Activated CD8-positive, alpha-beta memory T cell treated with anti-CD3 and anti-CD28 coated beads, Interleukin-2, amount 10 ng/mL, durations not matched to agents 7 days and 5 days (primary cell): Measurements from ENCODE around the gene TLN1. TPM values are rescaled to one million over a fixed set of nuclear protein-coding genes. Genes with fewer than 3 reads are reported as not detected.

ENCODE experiments used
- ATAC-seq: fragments of 150-1000 bp; cut with Tn5 transposase; one replicate; pipeline ENCODE4 v1.10.0; 2021; ENCODE audit warnings: moderate library complexity
- CTCF ChIA-PET: fragments of 350-600 bp; sonication (Branson Sonifier 250); formaldehyde crosslinking; loops from one replicate; lab custom pipeline; 2021; ENCODE audit warnings: antibody characterized with exemption; lab: Charles Lee
- DNase-seq: peaks from one replicate; pipeline ENCODE4 v3.0.0-alpha.2; 2020
- H3K27ac Mint-ChIP-seq: one replicate; pipeline ENCODE4 v1.8.0; 2021; ENCODE audit warnings: mild to moderate bottlenecking, mixed read lengths
- H3K27me3 Mint-ChIP-seq: one replicate; pipeline ENCODE4 v1.8.0; 2021; ENCODE audit warnings: mixed read lengths
- H3K36me3 Mint-ChIP-seq: one replicate; pipeline ENCODE4 v1.8.0; 2021; ENCODE audit warnings: mild to moderate bottlenecking, mixed read lengths
- H3K4me1 Mint-ChIP-seq: one replicate; pipeline ENCODE4 v1.8.0; 2021; ENCODE audit warnings: mixed read lengths
- H3K4me3 Mint-ChIP-seq: one replicate; pipeline ENCODE4 v1.8.0; 2021; ENCODE audit warnings: mild to moderate bottlenecking, moderate library complexity, mixed read lengths
- H3K9me3 Mint-ChIP-seq: one replicate; pipeline ENCODE4 v1.8.0; 2022; ENCODE audit warnings: low read depth, mixed read lengths
- total RNA-seq, 2 experiments: library from RNA; stranded (reverse); gene quantifications; one replicate each; pipeline ENCODE4 v1.2.3, GENCODE V29; 2021

The TLN1 gene
- total RNA-seq, 2 experiments from 2014 or later = 372 to 374 TPM

DNA sequence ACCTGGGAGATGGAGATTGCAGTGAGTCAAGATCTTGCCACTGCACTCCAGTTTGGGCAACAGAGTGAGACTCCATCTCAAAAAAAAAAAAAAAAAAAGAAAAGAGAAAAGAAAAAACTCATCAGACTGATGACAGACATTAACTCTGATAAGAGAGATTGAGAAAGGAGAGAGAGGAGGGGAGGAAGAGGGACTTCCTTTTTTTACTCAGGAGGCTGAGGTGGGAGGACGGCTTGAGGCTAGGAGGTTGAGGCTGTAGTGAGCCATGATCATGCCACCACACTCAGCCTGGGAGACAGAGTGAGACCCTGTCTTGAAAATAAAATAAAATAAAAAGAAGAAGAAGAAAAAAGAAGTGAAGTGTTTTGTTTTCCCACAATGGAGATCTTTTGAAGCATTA is 31.8 kb upstream of the TLN1 start:
- Mint-ChIP-seq H3K4me1 (peaks cover 11% of the 10 kb centered on the region), H3K27me3 (no peaks in the 10 kb centered on the region), H3K9me3 (no peaks in the 10 kb centered on the region), H3K36me3 (peaks cover 2% of the 10 kb centered on the region), H3K27ac (no peak overlapping the region), H3K4me3 (no peak overlapping the region)
- ATAC-seq (no peak), DNase-seq (no peak)
- CTCF ChIA-PET = no interaction called here

DNA sequence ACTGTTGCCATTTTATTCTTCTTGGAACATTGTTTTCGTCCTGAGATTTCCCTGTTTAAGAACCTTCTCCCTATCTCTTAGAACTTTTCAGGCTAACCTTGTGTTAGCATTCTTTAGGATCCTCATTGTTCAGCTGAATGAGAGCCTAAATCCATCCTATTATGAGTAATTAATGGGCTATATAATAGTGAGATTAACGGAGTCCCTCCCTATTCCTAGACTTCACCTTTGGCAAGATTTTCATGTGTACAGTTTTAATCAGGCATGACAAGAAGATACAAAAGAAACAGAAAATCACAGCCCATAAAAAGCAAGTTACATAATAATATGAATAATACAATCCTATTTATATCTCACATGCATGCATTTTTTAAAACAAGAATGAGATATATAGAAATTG is 31.2 kb upstream of the TLN1 start:
- no peaks in the 10 kb centered on the region for H3K9me3 Mint-ChIP-seq
- ATAC-seq (no peak), DNase-seq (no peak)
- peaks cover 16% of the 10 kb centered on the region for H3K4me1 Mint-ChIP-seq
- CTCF ChIA-PET = no interaction called here
- H3K36me3 Mint-ChIP-seq = peaks cover 5% of the 10 kb centered on the region
- H3K27me3 Mint-ChIP-seq = no peaks in the 10 kb centered on the region
- no peak overlapping the region for H3K4me3 Mint-ChIP-seq
- no peak overlapping the region for H3K27ac Mint-ChIP-seq

DNA sequence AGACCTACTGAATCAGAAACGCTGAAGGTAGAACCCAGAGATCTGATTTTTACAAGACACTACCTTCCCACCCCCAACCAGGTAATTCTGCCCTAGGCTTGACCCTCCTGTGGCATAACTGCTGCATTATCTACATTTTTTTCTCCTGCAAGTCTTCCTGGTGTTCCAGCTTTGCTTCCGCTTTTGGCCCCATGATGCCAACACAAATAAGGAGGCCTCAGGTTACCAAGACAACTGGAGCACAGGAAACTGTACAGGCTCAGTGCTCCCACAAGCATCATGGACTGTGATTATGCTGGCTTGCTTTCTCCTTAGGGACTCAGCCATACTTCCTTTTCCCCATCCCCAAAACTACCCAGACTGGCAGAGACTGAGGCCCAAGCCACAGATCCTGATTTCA is 28.7 kb upstream of the TLN1 start:
- Mint-ChIP-seq H3K27ac (no peak overlapping the region), H3K4me1 (peaks cover 33% of the 10 kb centered on the region), H3K4me3 (no peak overlapping the region), H3K9me3 (no peaks in the 10 kb centered on the region), H3K36me3 (peaks cover 6% of the 10 kb centered on the region), H3K27me3 (no peaks in the 10 kb centered on the region)
- CTCF ChIA-PET = interaction anchor here (1.1 to 1.6 kb wide), 4 partner anchors 25 to 102 kb away, joined by 3 to 7 read pairs (median 4); partner anchors contain the start of gene SPAG8
- DNase-seq = no peak
- ATAC-seq = no peak

DNA sequence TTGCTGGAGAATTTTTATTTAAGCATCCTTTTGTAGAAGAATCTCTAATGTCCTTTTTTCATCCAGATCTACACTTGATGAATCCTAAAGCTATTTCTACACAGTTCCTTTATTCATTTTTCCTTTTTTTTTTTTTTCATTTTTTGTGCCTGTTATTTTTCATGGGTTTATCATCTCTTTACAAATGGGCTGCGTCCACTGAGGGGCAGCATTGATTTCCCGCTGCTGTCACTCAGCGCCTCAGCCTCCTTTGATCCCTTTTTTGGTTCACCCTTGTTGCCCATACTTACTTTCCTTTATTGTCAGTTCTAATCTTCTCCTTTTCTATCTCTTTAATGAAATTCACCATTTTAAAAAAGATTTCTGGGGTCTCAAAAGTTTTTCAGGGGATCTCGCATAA is 27.8 kb upstream of the TLN1 start:
- H3K36me3 Mint-ChIP-seq = peaks cover 6% of the 10 kb centered on the region
- no peak overlapping the region for H3K4me3 Mint-ChIP-seq
- DNase-seq (no peak), ATAC-seq (no peak)
- CTCF ChIA-PET = interaction anchor here (1.3 to 1.9 kb wide), 3 partner anchors 10 to 101 kb away, joined by 3 to 7 read pairs (median 3); partner anchors contain the start of genes GBA2 and RGP1
- H3K4me1 Mint-ChIP-seq = peaks cover 33% of the 10 kb centered on the region
- no peaks in the 10 kb centered on the region for H3K9me3 Mint-ChIP-seq
- no peak overlapping the region for H3K27ac Mint-ChIP-seq
- H3K27me3 Mint-ChIP-seq = no peaks in the 10 kb centered on the region

DNA sequence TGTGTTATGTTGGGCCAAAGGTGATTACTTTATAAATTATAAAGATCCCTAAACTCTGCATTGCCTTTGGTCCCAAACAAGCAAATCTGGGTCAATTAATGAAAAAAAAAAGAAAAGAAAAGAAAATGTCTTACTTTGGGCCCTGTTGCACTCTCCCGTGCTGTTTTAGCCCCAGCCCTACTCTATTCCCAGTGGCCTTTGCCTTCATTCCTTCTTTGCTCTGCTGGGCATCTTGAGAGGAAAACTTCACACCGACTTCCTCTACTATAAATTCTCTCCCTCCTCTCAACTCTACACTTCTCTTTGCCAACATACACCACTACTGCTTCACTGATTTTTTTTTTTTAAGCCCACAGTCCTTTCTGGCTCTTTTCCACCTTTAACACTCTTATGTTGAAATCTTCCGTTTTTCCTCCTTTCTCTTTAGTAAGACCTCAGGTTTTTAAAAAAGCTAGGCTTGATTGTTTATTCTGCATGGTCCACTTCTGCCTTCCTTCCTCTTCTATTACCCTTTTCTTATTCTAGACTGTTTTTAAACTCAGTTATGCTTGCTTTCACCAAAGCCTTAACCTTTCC is 26.6 kb upstream of the TLN1 start:
- peaks cover 33% of the 10 kb centered on the region for H3K4me1 Mint-ChIP-seq
- no peaks in the 10 kb centered on the region for H3K27me3 Mint-ChIP-seq
- no peak for DNase-seq
- ATAC-seq = no peak
- CTCF ChIA-PET = interaction anchor here (0.9 to 3.8 kb wide), 7 partner anchors 9 to 62 kb away, joined by 3 to 18 read pairs (median 5); partner anchors contain the start of genes GBA2 and RGP1
- peak overlapping the region; percentile 18 for H3K4me3 Mint-ChIP-seq
- H3K36me3 Mint-ChIP-seq = peaks cover 7% of the 10 kb centered on the region
- no peaks in the 10 kb centered on the region for H3K9me3 Mint-ChIP-seq
- H3K27ac Mint-ChIP-seq = peak overlapping the region; percentile 8

DNA sequence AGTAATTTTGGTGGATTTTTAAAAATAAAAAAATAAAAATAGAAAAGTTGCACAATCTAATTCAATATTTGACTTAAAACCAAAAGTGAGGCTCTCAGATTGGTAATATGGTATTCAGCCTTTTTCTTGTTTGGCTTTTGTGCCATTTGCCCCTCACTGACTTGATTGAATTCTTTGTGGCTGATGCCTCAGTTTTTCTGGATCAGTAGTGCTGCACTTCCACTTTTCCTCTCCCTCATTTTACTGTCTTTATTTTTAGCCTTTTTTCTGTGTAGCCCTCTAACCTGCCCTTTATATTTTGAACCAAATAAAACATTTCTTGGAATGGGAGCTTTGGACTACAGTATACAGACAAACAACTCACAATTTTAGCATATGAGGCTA is 25.9 kb upstream of the TLN1 start:
- no peak for ATAC-seq
- Mint-ChIP-seq H3K4me3 (peak overlapping the region; percentile 96), H3K27me3 (no peaks in the 10 kb centered on the region), H3K27ac (peak overlapping the region; percentile 64), H3K4me1 (peaks cover 33% of the 10 kb centered on the region), H3K9me3 (no peaks in the 10 kb centered on the region), H3K36me3 (peaks cover 7% of the 10 kb centered on the region)
- DNase-seq = no peak
- CTCF ChIA-PET = interaction anchor here (0.6 to 3.8 kb wide), 7 partner anchors 9 to 62 kb away, joined by 3 to 18 read pairs (median 5); partner anchors contain the start of genes GBA2 and RGP1

DNA sequence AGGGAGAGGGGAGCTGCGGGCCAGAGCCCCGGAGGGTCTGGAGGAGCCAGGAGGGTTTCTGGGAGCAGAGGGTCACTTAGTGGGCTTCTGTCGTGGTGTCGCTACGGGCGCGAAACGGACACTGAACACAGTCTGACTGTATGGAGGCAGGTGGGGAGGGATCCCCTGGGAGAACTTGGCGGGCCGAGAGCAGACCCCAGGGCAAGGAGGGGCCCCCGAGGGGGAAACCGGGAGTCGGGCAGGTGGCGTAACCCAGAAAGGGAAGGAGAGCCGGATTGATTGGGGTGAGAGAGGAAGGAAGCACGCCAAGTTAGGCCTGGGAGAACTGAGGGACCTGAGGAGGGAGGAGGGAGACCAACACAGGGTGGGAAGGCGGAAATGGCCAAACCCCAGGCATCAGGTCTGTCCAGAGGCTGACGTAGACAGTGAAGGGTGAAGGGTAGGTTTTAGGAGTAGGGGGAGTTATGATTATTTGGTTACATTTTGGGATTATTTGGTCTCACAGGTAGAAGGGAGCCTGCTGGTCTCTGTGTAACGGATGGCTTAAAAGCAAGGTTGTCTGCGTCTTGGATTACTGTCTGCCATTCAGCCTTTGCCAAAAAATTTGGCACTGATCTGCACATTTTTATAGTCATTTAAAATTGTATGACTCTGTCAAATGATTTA is 25.4 kb upstream of the TLN1 start:
- Mint-ChIP-seq H3K36me3 (peaks cover 9% of the 10 kb centered on the region), H3K9me3 (no peaks in the 10 kb centered on the region), H3K4me3 (peak overlapping the region; percentile 96), H3K27me3 (no peaks in the 10 kb centered on the region), H3K4me1 (peaks cover 33% of the 10 kb centered on the region), H3K27ac (peak overlapping the region; percentile 92)
- CTCF ChIA-PET = interaction anchor here (0.6 to 3.8 kb wide), 22 partner anchors 10 to 137 kb away, joined by 3 to 37 read pairs (median 5); partner anchors contain the start of genes CCDC107, CREB3, GBA2 and RGP1
- ATAC-seq (peak; percentile 48), DNase-seq (peak; percentile 55)

DNA sequence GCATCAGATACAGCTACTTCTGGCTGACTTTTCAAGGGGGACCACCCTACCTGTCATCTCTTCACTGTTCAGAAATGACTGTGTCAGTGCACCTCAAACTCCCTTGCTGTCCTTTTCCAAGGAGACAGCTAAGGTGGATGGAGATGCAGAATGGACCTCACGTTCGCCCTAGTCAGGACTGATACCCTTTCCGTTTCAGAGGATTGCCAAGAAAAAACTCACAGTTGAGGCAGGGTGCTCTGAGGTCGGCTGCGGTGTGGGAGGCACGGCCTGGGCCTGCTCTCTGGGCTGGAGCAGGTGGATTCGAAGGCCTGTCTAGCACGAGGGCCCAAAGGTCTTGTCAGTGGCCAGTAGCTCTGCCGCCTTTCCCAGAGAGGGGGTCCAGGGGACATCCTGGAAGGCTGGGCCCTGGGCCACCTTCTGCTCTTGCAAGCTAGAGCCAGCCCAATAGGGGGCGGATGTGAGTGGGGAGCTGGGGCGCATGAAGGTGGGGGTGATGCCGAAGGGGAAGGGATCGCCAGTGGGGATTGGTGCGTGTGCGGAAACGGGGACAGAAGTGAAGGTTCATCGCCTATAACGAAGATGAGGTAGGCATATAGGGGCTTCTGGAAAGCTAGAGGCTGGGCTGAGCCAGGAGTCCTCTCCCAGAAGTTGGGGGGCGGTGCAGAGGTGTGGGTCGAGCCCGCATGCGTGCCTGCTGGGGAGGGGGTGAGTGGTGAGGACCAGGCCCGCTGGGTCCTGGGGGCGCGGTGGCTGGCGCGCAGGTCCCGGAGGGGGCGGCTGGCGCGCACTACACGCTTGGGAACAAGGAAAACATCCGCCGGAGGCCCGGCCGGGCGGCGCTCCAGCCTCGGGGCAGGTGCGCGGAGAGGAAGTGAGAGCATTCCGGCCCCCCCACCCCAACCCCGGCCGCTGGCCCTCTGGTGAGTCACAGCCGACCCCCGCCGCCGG is 24.6 kb upstream of the TLN1 start:
- Mint-ChIP-seq H3K9me3 (no peaks in the 10 kb centered on the region), H3K36me3 (peaks cover 12% of the 10 kb centered on the region), H3K4me3 (peak overlapping the region; percentile 96), H3K4me1 (peaks cover 33% of the 10 kb centered on the region), H3K27me3 (no peaks in the 10 kb centered on the region), H3K27ac (peak overlapping the region; percentile 92)
- DNase-seq = peak; percentile 90
- ATAC-seq = peak; percentile 87
- CTCF ChIA-PET = interaction anchor here (0.6 to 3.8 kb wide), 24 partner anchors 9 to 153 kb away, joined by 3 to 37 read pairs (median 4); partner anchors contain the start of genes ARHGEF39, CCDC107, CREB3 and GBA2

DNA sequence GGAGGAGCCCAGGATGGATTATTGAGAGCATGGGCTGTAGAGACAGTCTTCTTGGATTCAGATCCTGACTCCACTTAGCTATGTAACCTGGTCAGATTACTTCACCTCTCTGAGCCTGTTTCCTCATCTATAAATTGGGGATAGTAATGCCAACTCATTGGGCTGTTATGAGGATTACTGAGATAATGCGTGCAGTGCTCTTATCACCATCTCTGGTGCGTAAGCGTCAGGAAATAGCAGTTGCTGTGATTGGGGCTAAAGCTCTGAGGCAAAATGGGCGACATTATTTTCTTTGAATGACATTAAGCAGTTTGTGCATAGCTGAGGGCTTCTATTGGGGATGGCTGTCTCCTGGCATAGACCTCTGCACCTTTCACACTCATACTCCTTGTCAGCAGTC is 23.1 kb upstream of the TLN1 start:
- H3K4me3 Mint-ChIP-seq = no peak overlapping the region
- DNase-seq (no peak), ATAC-seq (no peak)
- CTCF ChIA-PET = interaction anchor here (1.0 to 3.5 kb wide), 4 partner anchors 12 to 57 kb away, joined by 3 to 37 read pairs (median 16); partner anchors contain the start of genes CREB3, SPAG8 and TLN1
- no peaks in the 10 kb centered on the region for H3K27me3 Mint-ChIP-seq
- peaks cover 18% of the 10 kb centered on the region for H3K36me3 Mint-ChIP-seq
- H3K4me1 Mint-ChIP-seq = peaks cover 41% of the 10 kb centered on the region
- H3K27ac Mint-ChIP-seq = no peak overlapping the region
- H3K9me3 Mint-ChIP-seq = no peaks in the 10 kb centered on the region

DNA sequence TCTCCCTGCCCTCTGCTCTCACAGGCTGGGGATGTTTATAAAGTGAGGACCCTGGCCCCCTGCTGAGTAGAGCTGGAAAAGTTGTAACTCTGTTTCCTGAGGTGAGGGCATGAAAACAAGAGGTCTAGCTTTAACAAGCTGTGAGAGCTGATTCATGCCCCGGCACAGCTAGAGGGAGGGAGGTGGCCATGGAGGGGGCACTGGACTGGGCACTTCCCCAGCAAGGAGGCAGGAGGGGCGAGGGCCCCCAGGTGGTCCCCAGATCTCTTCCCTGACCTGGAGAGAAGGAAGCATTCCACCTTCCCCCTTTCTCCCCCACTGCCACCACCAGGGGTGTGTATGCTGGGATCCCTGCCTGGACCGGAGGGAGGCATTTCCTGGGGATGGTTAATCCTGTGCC is 22.3 kb upstream of the TLN1 start, which contains the start of gene MSMP:
MSMP (minus strand) TSS at position 13 of the 400 bp plus-strand sequence. CDS start 147 bp downstream, outside the sequence.
- ATAC-seq = no peak
- no peak within 1 kb of the TSS for H3K4me3 Mint-ChIP-seq
- H3K36me3 Mint-ChIP-seq = peaks cover 18% of the 10 kb centered on the region
- H3K27ac Mint-ChIP-seq = no peak within 1 kb of the TSS
- CTCF ChIA-PET = interaction anchor here (1.0 to 3.5 kb wide), 6 partner anchors 11 to 128 kb away, joined by 3 to 37 read pairs (median 5); partner anchors contain the start of genes CREB3 and TLN1
- peaks cover 39% of the 10 kb centered on the region for H3K4me1 Mint-ChIP-seq
- no peaks in the 10 kb centered on the region for H3K27me3 Mint-ChIP-seq
- no peaks in the 10 kb centered on the region for H3K9me3 Mint-ChIP-seq
- no peak for DNase-seq

DNA sequence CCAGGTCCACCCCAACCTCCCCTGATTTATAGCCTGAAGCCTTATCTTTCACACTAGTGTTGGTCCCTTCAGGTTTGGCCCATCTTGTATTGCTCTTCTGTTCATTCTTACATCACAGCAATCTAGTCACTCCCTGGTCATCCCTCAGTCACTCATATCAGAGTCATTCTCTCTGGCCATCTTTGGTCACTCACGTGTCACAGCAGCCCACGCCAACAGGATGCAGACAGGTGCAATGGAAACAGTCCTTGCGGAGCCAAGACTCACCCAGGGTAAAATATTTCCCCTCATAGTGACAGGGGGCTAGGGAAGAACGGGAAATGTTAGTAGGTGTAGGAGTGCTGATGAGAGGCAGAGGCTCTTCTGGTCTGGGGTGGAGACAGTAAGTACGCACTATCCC is 21.5 kb upstream of the TLN1 start:
- H3K4me3 Mint-ChIP-seq = no peak overlapping the region
- ATAC-seq = no peak
- H3K36me3 Mint-ChIP-seq = peaks cover 15% of the 10 kb centered on the region
- no peak for DNase-seq
- no peak overlapping the region for H3K27ac Mint-ChIP-seq
- no peaks in the 10 kb centered on the region for H3K9me3 Mint-ChIP-seq
- CTCF ChIA-PET = interaction anchor here (1.1 to 1.5 kb wide), 4 partner anchors 17 to 129 kb away, joined by 3 to 6 read pairs (median 3); partner anchors contain the start of gene CREB3
- H3K4me1 Mint-ChIP-seq = peaks cover 33% of the 10 kb centered on the region
- no peaks in the 10 kb centered on the region for H3K27me3 Mint-ChIP-seq

DNA sequence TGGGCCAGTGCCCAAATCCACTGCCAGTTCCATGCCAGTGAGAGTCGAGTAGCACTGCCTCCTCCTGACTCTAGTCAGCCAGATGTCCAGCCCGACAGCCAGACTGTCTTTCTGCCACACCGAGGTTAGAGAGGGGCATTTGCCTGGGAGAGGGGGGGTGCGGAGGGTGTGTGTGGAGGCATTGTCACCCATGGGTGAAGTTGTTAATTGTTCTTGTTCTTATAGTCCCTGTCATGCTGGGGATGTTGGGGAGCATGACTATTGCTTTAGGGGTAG is 18.2 kb upstream of the TLN1 start:
- CTCF ChIA-PET = interaction anchor here (0.7 to 7.2 kb wide), 8 partner anchors 9 to 132 kb away, joined by 3 to 150 read pairs (median 6); partner anchors contain the start of genes CCDC107, CREB3, RMRP and TLN1
- H3K4me1 Mint-ChIP-seq = peaks cover 41% of the 10 kb centered on the region
- H3K27me3 Mint-ChIP-seq = no peaks in the 10 kb centered on the region
- H3K36me3 Mint-ChIP-seq = peaks cover 22% of the 10 kb centered on the region
- no peaks in the 10 kb centered on the region for H3K9me3 Mint-ChIP-seq
- H3K27ac Mint-ChIP-seq = peak overlapping the region; percentile 86
- no peak for ATAC-seq
- H3K4me3 Mint-ChIP-seq = peak overlapping the region; percentile 88
- no peak for DNase-seq
